ENCODE measurements around the gene MYBPC2.

- TF ChIP-seq CTCF (IDR thresholded peaks at IDR 0.05; ENCODE audit: borderline replicate concordance, extremely low read depth, low read length, poor library complexity, severe bottlenecking) (no peak), EZH2 (IDR thresholded peaks at IDR 0.05; ENCODE audit: borderline replicate concordance, low read depth, low read length, severe bottlenecking) (no peak)
Observed at GRCh38 chr19:50383001-50383851, 49.5 kb upstream of the MYBPC2 start.
